Upper lobe of left lung (tissue), 6 donors: ENCODE data around the gene RNF14. TPM values are rescaled to one million over a fixed set of nuclear protein-coding genes. Genes with fewer than 3 reads are reported as not detected.

Experiments used
- ATAC-seq, 2 donors: fragments of 200-7000 bp; cut with Tn5 transposase; one replicate each; pipeline ENCODE4 v1.9.1; 2022; ENCODE audit warnings: mild to moderate bottlenecking in 2 of 2, moderate library complexity in 2 of 2; ENCODE audit not compliant: low FRiP score in 2 of 2
- DNase-seq, 2 donors: peaks; one replicate each; pipeline ENCODE4 v3.0.0-alpha.2; 2019 to 2020
- H3K27ac ChIP-seq, 4 donors: fragments of 200-600 bp; sonication (generic); one replicate each; pipeline ENCODE4 v1.5.1; 2016 to 2019
- H3K27me3 ChIP-seq, 4 donors: fragments of 200-600 bp; sonication (generic); one replicate each; pipeline ENCODE4 v1.5.1; 2017 to 2019
- H3K36me3 ChIP-seq, 4 donors: fragments of 200-600 bp; sonication (generic); one replicate each; pipeline ENCODE4 v1.5.1; 2016 to 2019
- H3K4me1 ChIP-seq, 4 donors: fragments of 200-600 bp; sonication (generic); one replicate each; pipeline ENCODE4 v1.5.1; 2018 to 2019
- H3K4me3 ChIP-seq, 4 donors: fragments of 200-600 bp; sonication (generic); one replicate each; pipeline ENCODE4 v1.5.1; 2017 to 2019; ENCODE audit warnings: mild to moderate bottlenecking in 2 of 4, moderate library complexity in 1 of 4
- H3K9me3 ChIP-seq, 4 donors: fragments of 200-600 bp; sonication (generic); one replicate each; pipeline ENCODE4 v1.5.1; 2018 to 2019
- EP300 ChIP-seq, 4 donors: sonication (generic); formaldehyde crosslinking; IDR thresholded peaks; one replicate each; pipeline ENCODE4 v1.5.1; 2017; ENCODE audit warnings: antibody characterized with exemption in 4 of 4, control low read depth in 2 of 4
- POLR2A ChIP-seq, 4 donors: fragments of 450-650 bp; IDR thresholded peaks; one replicate each; pipeline ENCODE4 v1.5.1; 2016 to 2017; ENCODE audit warnings: antibody characterized with exemption in 4 of 4, mild to moderate bottlenecking in 2 of 4
- POLR2AphosphoS5 ChIP-seq, 2 donors: sonication (generic); formaldehyde crosslinking; IDR thresholded peaks; one replicate each; pipeline ENCODE4 v1.5.1; 2017; ENCODE audit warnings: antibody characterized with exemption in 2 of 2
- WGBS, 2 donors: methylation state at CpG; one replicate each; pipeline ENCODE4 v1.1.5; 2017 to 2018; 5-methylcytosine and 5-hydroxymethylcytosine counted together
- total RNA-seq, 6 donors: library from RNA; depleted of rRNA in 4 of 6; stranded (reverse); fragments of >200 nt in 4 of 6; gene quantifications; one replicate each; pipeline versions ENCODE4 v1.1.0 to v1.2.1, GENCODE V29; 2016 to 2021
- TF ChIP-seq, protein P1 (sequence below), 6 experiments: fragments of 450-650 bp in 4 of 6; fragments of 200-600 bp in 2 of 6; sonication (generic) in 2 of 6; IDR thresholded peaks; one replicate each; pipeline ENCODE4 v1.5.1; 2016 to 2019; ENCODE audit warnings: antibody characterized with exemption in 6 of 6
- donor health status: DM: no; HTN: no; CAD: no; lungs with moderate emphysema.
- donor health status: DM: no; HTN: yes; CAD: no; lungs with severe emphysema.

Gene RNF14
- total RNA-seq, 6 donors from 2014 or later: 20.3 to 54.6 (median 44.3) TPM

DNA sequence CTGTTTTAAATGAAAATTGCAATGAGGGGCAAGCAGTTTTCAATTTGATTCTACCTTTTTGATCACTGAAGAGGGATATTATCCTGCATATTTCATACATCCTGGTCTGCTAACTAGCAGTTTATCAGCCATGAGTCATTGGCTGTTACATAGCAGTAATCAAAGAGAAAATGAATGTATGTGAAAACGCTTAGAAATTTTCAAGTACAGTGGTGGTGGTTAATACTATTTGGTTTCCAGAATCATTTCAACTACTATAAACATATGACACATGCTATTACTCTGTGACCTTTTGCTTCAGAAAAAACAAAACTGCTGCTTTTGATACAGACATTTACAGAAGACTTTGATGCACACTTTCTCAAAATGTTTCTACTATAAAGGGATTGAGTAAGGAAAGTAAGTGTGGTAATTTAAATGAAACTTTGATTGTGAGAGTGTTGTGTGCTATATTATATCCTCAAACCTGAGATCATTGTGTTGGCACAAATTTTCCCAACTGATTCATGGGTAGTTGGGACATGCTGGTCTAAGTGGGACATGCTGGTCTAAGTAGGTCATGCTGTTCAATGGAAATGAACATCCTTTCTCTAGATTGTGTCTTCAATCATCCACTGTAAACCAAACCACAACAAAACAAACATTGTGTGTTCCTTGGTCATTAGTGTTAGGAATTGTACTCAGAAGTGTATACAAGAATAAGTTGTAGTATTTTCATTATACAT lies 5.1 kb downstream of the RNF14 start:
- H3K36me3 ChIP-seq: peaks cover 0 to 56% (median 33%) of the 10 kb centered on the region in 4 donors
- DNase-seq (no peak), ATAC-seq (no peak)
- no peak overlapping the region for H3K4me3 ChIP-seq
- H3K27me3 ChIP-seq: no peaks in the 10 kb centered on the region
- no peaks in the 10 kb centered on the region for H3K9me3 ChIP-seq
- TF ChIP-seq EP300 (IDR thresholded peaks at IDR 0.05) (no peak), POLR2AphosphoS5 (IDR thresholded peaks at IDR 0.05) (no peak), POLR2A (IDR thresholded peaks at IDR 0.05) (no peak)
- TF ChIP-seq, protein P1, sequence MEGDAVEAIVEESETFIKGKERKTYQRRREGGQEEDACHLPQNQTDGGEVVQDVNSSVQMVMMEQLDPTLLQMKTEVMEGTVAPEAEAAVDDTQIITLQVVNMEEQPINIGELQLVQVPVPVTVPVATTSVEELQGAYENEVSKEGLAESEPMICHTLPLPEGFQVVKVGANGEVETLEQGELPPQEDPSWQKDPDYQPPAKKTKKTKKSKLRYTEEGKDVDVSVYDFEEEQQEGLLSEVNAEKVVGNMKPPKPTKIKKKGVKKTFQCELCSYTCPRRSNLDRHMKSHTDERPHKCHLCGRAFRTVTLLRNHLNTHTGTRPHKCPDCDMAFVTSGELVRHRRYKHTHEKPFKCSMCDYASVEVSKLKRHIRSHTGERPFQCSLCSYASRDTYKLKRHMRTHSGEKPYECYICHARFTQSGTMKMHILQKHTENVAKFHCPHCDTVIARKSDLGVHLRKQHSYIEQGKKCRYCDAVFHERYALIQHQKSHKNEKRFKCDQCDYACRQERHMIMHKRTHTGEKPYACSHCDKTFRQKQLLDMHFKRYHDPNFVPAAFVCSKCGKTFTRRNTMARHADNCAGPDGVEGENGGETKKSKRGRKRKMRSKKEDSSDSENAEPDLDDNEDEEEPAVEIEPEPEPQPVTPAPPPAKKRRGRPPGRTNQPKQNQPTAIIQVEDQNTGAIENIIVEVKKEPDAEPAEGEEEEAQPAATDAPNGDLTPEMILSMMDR (IDR thresholded peaks at IDR 0.05): no peak
- H3K27ac ChIP-seq: no peak overlapping the region
- peaks cover 15 to 29% (median 20%) of the 10 kb centered on the region in 4 donors for H3K4me1 ChIP-seq
- WGBS, 2 donors: 64 to 78% methylated on average over 1 of the region's 1 CpG

DNA sequence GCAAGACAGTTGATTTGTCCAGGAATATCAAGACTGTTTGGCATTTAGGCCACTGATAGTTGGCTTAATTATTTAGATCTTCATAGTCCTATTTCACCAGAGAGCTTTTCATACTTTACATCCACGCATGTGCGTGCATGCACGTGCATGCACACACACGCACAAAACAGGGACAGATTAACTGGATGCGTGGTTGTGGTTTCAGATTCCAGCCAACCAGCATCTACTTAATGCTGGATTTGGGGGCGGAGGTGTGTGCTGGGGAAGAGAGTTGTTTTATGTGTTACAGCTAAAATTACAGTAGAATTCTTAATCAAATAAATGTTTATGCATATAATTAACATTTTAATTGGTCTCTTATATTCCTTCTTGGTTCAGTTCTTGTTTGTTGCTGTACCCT lies 7.3 kb downstream of the RNF14 start:
- H3K36me3 ChIP-seq: peaks cover 8 to 78% (median 52%) of the 10 kb centered on the region in 4 donors
- 92 to 94% methylated on average over 6 of the region's 6 CpGs for WGBS, 2 donors
- peaks cover under 1 to 14% (median 3%) of the 10 kb centered on the region in 4 donors for H3K4me1 ChIP-seq
- no peaks in the 10 kb centered on the region for H3K27me3 ChIP-seq
- DNase-seq (no peak), ATAC-seq (no peak)
- no peaks in the 10 kb centered on the region for H3K9me3 ChIP-seq
- no peak overlapping the region for H3K27ac ChIP-seq
- TF ChIP-seq POLR2AphosphoS5 (IDR thresholded peaks at IDR 0.05): no peak
- TF ChIP-seq POLR2A (IDR thresholded peaks at IDR 0.05): no peak
- no peak for TF ChIP-seq EP300 (IDR thresholded peaks at IDR 0.05)
- TF ChIP-seq, protein P1 (IDR thresholded peaks at IDR 0.05): no peak
- H3K4me3 ChIP-seq: no peak overlapping the region

- H3K4me1 ChIP-seq: peaks cover 0 to 14% (median 2%) of the 10 kb centered on the region in 4 donors
- no peak overlapping the region for H3K27ac ChIP-seq
- peaks cover 13 to 91% (median 58%) of the 10 kb centered on the region in 4 donors for H3K36me3 ChIP-seq
- ATAC-seq: no peak
- H3K27me3 ChIP-seq: no peaks in the 10 kb centered on the region
- no peak overlapping the region for H3K4me3 ChIP-seq
- H3K9me3 ChIP-seq: no peaks in the 10 kb centered on the region
- no peak for DNase-seq
- TF ChIP-seq POLR2A (IDR thresholded peaks at IDR 0.05) (no peak), POLR2AphosphoS5 (IDR thresholded peaks at IDR 0.05) (no peak), EP300 (IDR thresholded peaks at IDR 0.05) (no peak)
- TF ChIP-seq, protein P1 (IDR thresholded peaks at IDR 0.05): no peak
These were observed 9.5 kb downstream of the RNF14 start for GRCh38 chr5:141978389-141978788.

- no peak overlapping the region for H3K27ac ChIP-seq
- TF ChIP-seq, protein P1 (IDR thresholded peaks at IDR 0.05): no peak
- TF ChIP-seq POLR2AphosphoS5 (IDR thresholded peaks at IDR 0.05) (no peak), POLR2A (IDR thresholded peaks at IDR 0.05) (no peak), EP300 (IDR thresholded peaks at IDR 0.05) (no peak)
- DNase-seq (no peak), ATAC-seq (no peak)
- H3K27me3 ChIP-seq: no peaks in the 10 kb centered on the region
- peaks cover 29 to 100% (median 80%) of the 10 kb centered on the region in 4 donors for H3K36me3 ChIP-seq
- H3K4me3 ChIP-seq: no peak overlapping the region
- no peaks in the 10 kb centered on the region for H3K4me1 ChIP-seq
- 48 to 65% methylated on average over 2 of the region's 2 CpGs for WGBS, 2 donors
- H3K9me3 ChIP-seq: no peaks in the 10 kb centered on the region
These were observed 13.7 kb downstream of the RNF14 start for GRCh38 chr5:141982626-141983025.

DNA sequence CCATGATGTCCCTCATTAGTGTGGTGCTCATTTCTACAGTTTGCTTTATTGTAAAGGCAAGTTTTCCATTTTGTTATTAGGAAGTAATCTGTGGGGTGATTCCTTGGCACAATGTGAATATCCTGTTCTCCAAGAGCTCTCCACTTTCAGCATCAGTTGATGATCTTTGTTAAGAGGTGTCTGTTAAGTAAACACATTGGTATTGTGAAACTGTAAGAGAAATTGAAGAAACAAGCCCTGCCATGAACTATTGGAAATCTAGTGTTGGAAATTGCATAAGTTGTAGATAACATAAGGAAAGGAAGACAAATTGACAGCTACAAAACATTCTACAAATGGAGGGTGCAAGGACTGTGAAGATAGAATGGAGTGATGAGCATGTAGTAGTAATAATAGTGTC lies 17.2 kb downstream of the RNF14 start:
- no peak for DNase-seq
- no peak for ATAC-seq
- Histone ChIP-seq H3K4me3 (no peak overlapping the region), H3K4me1 (no peaks in the 10 kb centered on the region), H3K27ac (no peak overlapping the region), H3K27me3 (no peaks in the 10 kb centered on the region), H3K9me3 (no peaks in the 10 kb centered on the region), H3K36me3 (peaks cover 23 to 95% (median 61%) of the 10 kb centered on the region in 4 donors)
- TF ChIP-seq, protein P1 (IDR thresholded peaks at IDR 0.05): no peak
- TF ChIP-seq POLR2AphosphoS5 (IDR thresholded peaks at IDR 0.05): no peak
- no peak for TF ChIP-seq POLR2A (IDR thresholded peaks at IDR 0.05)
- TF ChIP-seq EP300 (IDR thresholded peaks at IDR 0.05): no peak
